Brain microvascular endothelial cell (primary cell): ENCODE results near the gene AVPI1.
"Not testable (repeated sequence)": the region's sequence is repeated elsewhere in the genome, so short reads cannot be mapped to it uniquely, and the experiment has no call there.

Experiments used
- DNase-seq: peaks from one replicate; pipeline ENCODE4 v3.0.0-alpha.2; 2020
- H3K27ac ChIP-seq: fragments of 250-450 bp; sonication (Bioruptor Pico); 2 replicates; pipeline ENCODE4 v1.5.1; 2020; ENCODE audit warnings: mild to moderate bottlenecking, moderate library complexity
- H3K27me3 ChIP-seq: fragments of 250-450 bp; sonication (Bioruptor Pico); replicated peaks from 2 replicates; pipeline ENCODE4 v1.5.1; 2020; ENCODE audit warnings: mild to moderate bottlenecking
- H3K36me3 ChIP-seq: fragments of 250-450 bp; sonication (Bioruptor Pico); replicated peaks from 2 replicates; pipeline ENCODE4 v1.5.1; 2020; ENCODE audit warnings: mild to moderate bottlenecking
- H3K4me3 ChIP-seq: 2 replicates; pipeline ENCODE4 v1.5.1; 2011; ENCODE audit warnings: low read depth, mild to moderate bottlenecking, control low read depth, low read length, moderate library complexity
- in situ Hi-C: cut with HindIII; loops from 2 replicates; pipeline ENCODE4 v1.10.0; 2017; ENCODE audit warnings: low sequenced_read_pairs, low pct_ligation_motif_present
- TF ChIP-seq, protein P1 (sequence below): IDR thresholded peaks from 2 replicates; pipeline ENCODE4 v1.5.1; 2011; ENCODE audit warnings: low read depth, mild to moderate bottlenecking, moderate library complexity, low read length, control low read depth, inconsistent platforms; ENCODE audit errors: missing control alignments

The AVPI1 gene

DNA sequence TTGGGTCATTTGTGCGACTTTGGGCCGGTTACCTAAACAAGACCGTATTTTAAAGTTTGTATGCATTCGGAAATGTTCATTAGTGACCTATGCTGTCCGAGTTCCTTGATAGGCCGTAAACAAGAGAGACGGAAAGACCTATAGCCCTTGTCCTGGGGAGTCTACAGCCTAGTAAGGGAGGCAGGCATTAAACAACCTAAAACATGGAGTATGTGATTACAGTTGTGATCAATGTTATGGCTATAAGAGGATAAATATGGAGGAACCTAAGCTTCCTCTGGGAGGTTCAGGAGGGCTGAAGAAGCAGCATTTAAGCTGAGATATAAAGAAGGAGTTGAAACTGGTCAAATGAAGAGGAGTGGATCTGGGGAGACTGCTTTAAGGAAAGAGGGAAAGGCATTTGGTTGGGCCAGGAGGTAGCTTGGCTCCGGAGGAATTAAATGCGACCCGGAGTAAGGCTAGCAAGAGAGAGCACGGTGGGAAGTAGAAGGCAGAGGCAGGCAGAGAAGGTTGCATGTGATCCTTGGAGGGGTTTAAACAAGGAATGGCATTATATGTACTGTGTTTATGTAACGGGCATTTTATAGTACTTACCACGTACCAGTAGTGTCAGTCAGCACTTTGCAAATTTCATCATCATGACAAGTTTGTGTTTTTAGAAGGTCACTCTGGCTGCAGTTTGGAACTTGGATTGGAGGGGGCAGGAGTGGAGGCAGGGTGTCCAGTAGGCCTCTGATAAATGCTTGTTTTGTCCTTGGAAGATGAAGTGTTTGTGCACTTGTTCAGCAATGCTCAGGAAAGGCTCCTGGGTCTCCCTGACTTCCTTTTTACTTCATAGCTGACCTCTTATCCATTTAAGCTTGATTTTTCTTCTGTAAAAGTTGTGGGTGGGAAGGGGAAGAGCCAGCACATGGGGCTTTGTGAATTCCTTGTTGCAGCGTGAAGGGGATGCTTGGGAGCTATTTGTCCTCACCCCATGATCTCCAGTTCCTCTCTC, 1.0 kb upstream of the AVPI1 start:
- peak overlapping the region; percentile 73 for H3K27ac ChIP-seq
- no peaks in the 10 kb centered on the region for H3K27me3 ChIP-seq
- H3K4me3 ChIP-seq: peak overlapping the region; percentile 39
- peak; percentile 56 for DNase-seq
- in situ Hi-C loops: no loop called here
- no peaks in the 10 kb centered on the region for H3K36me3 ChIP-seq
- TF ChIP-seq, protein P1, sequence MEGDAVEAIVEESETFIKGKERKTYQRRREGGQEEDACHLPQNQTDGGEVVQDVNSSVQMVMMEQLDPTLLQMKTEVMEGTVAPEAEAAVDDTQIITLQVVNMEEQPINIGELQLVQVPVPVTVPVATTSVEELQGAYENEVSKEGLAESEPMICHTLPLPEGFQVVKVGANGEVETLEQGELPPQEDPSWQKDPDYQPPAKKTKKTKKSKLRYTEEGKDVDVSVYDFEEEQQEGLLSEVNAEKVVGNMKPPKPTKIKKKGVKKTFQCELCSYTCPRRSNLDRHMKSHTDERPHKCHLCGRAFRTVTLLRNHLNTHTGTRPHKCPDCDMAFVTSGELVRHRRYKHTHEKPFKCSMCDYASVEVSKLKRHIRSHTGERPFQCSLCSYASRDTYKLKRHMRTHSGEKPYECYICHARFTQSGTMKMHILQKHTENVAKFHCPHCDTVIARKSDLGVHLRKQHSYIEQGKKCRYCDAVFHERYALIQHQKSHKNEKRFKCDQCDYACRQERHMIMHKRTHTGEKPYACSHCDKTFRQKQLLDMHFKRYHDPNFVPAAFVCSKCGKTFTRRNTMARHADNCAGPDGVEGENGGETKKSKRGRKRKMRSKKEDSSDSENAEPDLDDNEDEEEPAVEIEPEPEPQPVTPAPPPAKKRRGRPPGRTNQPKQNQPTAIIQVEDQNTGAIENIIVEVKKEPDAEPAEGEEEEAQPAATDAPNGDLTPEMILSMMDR: peak; percentile 12

DNA sequence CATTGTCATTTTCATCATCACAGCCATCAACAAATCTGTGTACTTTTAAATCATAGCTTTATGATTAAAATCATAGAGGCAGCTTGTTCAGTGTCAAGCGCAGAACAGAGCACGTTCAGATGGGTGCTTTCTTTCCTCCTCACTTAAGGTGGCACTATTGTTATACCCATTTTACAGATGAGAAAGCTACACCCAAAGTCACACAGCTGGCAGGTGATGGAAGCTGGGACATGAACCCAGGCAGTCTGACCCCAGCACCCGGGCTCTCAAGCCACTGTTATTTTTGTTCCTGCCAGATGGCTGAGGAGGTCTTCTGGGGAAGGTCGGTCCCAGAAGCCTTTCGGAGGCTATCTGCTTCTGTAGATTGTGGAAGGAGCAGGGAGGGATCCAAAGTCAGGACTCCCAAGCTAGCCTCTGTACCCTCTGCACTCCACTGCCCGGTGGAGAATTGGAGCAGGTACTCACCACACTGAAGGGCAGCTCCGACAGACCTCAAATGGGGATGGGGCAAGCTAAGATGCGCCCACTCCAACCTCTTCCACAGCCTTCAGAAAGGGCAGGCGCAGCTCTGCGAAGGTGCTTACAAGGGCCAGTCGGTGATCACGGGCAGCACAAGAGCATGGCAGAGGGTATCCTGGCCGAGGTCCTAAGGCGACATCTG, 610 bp downstream of the AVPI1 start:
- no peaks in the 10 kb centered on the region for H3K27me3 ChIP-seq
- in situ Hi-C loops: no loop called here
- peak overlapping the region; percentile 57 for H3K27ac ChIP-seq
- H3K36me3 ChIP-seq: no peaks in the 10 kb centered on the region
- H3K4me3 ChIP-seq: peak overlapping the region; percentile 79
- no peak for DNase-seq
- TF ChIP-seq, protein P1: no peak

DNA sequence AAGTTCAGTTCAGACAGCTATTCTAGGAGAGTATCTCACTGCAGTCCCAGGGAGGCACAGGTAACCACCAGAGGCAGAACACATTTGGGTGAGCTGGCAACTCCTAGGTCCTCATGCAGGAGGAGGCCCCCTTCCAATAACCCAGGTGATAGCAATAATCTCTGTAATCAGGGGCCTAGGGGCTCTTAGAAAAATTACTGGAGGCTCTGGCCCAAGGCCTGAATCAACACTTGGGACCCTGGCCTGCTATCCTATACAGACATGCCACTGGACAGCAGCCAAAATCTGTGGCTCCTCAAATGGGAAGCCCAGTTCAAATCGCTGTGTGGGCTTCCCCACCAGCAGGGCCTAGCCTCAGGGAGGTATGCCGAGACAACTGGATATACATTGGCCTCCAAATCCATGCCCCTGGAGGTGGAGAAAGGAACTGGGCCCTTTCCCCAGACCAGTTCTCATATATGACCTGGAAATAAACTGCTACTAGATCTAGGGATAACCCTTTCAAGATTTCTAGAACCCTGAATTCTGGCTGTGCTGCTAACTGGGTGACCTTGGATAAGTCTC, 1.6 kb downstream of the AVPI1 start:
- in situ Hi-C loops: no loop called here
- H3K4me3 ChIP-seq: peak overlapping the region; percentile 79
- H3K27ac ChIP-seq: no peak overlapping the region

DNA sequence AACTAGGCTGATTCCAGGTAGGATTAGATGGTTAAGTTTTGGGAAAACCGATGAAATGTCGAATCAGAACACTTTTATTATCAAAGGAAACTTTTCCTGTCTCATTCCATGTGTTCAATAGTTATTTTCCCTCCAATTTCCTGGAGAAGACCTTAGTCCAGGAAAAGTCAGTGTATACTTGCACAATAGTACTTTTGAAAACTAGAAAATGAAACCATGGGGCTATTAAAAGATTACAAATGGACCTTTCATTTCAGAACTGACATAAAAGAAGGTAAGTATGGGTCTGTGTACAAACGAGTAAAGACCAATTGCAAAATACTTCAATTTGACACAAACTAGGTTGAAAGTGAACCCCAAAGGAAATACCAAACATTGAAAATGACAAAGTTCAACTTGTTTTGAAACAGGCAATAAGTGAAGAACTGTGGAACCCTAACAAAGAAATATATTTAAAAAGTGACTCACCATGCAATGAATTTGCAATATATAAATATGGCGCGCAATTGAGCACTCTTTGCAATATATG, 2.1 kb downstream of the AVPI1 start:
- H3K27me3 ChIP-seq: no peaks in the 10 kb centered on the region
- in situ Hi-C loops: no loop called here
- no peak overlapping the region for H3K27ac ChIP-seq
- DNase-seq: no peak
- H3K36me3 ChIP-seq: no peaks in the 10 kb centered on the region
- TF ChIP-seq, protein P1: no peak
- H3K4me3 ChIP-seq: peak overlapping the region; percentile 21

More for the DNA sequence above, 1.6 kb downstream of the AVPI1 start:
- Histone ChIP-seq H3K27me3 (no peaks in the 10 kb centered on the region), H3K36me3 (no peaks in the 10 kb centered on the region)
- TF ChIP-seq, protein P1: peak; percentile 64
- DNase-seq: peak; percentile 22

DNA sequence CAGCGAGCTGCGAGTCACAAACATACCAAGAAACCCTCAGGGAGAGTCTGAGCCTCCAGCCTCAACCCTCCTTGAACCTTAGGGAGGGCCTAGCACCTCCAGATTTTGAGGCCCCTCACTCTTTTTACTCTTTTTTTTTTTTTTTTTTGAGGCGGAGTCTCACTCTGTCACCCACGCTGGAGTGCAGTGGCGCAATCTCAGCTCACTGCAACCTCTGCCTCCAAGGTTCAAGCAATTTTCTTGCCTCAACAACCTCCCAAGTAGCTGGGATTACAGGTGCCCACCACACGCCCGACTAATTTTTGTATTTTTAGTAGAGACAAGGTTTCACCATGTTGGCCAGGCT, 2.7 kb downstream of the AVPI1 start:
- H3K27ac ChIP-seq, DNase-seq, in situ Hi-C loops, H3K27me3 ChIP-seq, H3K36me3 ChIP-seq: not testable (repeated sequence)
- H3K4me3 ChIP-seq: peak overlapping the region; percentile 9
